Endodermal cell (in vitro differentiated cells): Measurements from ENCODE around the gene EVL. TPM values are rescaled to one million over a fixed set of nuclear protein-coding genes. Genes with fewer than 3 reads are reported as not detected.

Experiments used
- DNase-seq: peaks from one replicate; pipeline ENCODE4 v3.0.0-alpha.2; 2017
- H3K27ac ChIP-seq: 2 replicates; pipeline ENCODE4 v1.5.1; 2013; ENCODE audit warnings: mild to moderate bottlenecking, low read depth, low read length, moderate library complexity
- H3K27me3 ChIP-seq: 2 replicates; pipeline ENCODE4 v1.6.1; 2013; ENCODE audit warnings: mild to moderate bottlenecking, low read length, moderate library complexity; ENCODE audit not compliant: insufficient read depth, control insufficient read depth, poor library complexity, severe bottlenecking
- H3K36me3 ChIP-seq: 2 replicates; pipeline ENCODE4 v1.7.0; 2013; ENCODE audit warnings: mild to moderate bottlenecking, low read length, moderate library complexity; ENCODE audit not compliant: control insufficient read depth, insufficient read depth
- H3K4me1 ChIP-seq: one replicate; pipeline ENCODE4 v1.7.0; 2013; ENCODE audit warnings: low read length; ENCODE audit not compliant: control insufficient read depth, insufficient read depth
- H3K4me3 ChIP-seq: 2 replicates; pipeline ENCODE4 v1.5.1; 2013; ENCODE audit warnings: mild to moderate bottlenecking, low read length, moderate library complexity
- H3K9ac ChIP-seq: 2 replicates; pipeline ENCODE4 v1.6.1; 2013; ENCODE audit warnings: mild to moderate bottlenecking, low read length, moderate library complexity; ENCODE audit not compliant: poor library complexity, severe bottlenecking; ENCODE audit errors: extremely low read depth
- H3K9me3 ChIP-seq: 2 replicates; pipeline ENCODE4 v1.6.1; 2013; ENCODE audit warnings: mild to moderate bottlenecking, low read length, moderate library complexity; ENCODE audit not compliant: control insufficient read depth
- H3K27ac Mint-ChIP-seq: 2 replicates; pipeline ENCODE4 v1.8.0; 2020; ENCODE audit warnings: mixed read lengths
- H3K27me3 Mint-ChIP-seq: 2 replicates; pipeline ENCODE4 v1.8.0; 2021; ENCODE audit warnings: mild to moderate bottlenecking, mixed read lengths; ENCODE audit not compliant: insufficient read depth
- H3K36me3 Mint-ChIP-seq: 2 replicates; pipeline ENCODE4 v1.8.0; 2020; ENCODE audit warnings: low read depth, mixed read lengths
- H3K4me1 Mint-ChIP-seq: 2 replicates; pipeline ENCODE4 v1.8.0; 2020; ENCODE audit warnings: mixed read lengths
- H3K4me3 Mint-ChIP-seq: 2 replicates; pipeline ENCODE4 v1.8.0; 2020; ENCODE audit warnings: mild to moderate bottlenecking, moderate library complexity, mixed read lengths
- H3K9me3 Mint-ChIP-seq: 2 replicates; pipeline ENCODE4 v1.8.0; 2020; ENCODE audit warnings: mild to moderate bottlenecking, mixed read lengths
- WGBS, 2 experiments: methylation state at CpG; one replicate each; pipeline versions ENCODE4 v1.1.5 to v1.1.7; 2013; ENCODE audit warnings: missing lambda C conversion rate in 2 of 2, mixed read lengths in 1 of 2; ENCODE audit not compliant: insufficient coverage in 1 of 2, insufficient read length in 1 of 2; 5-methylcytosine and 5-hydroxymethylcytosine counted together
- total RNA-seq, 2 donors: library from RNA; stranded (reverse); fragmentation: NEBNext Ultra II Directional in 1 of 2; extraction: Animal tissue kit (Norgen Biotek cat#: 25700) in 1 of 2; gene quantifications; 2 replicates in 1 of 2; 3 replicates in 1 of 2; pipeline ENCODE4 v1.2.1, GENCODE V29; 2021
- TF ChIP-seq, protein P1 (sequence below): fragments of 200-600 bp; sonication (generic); conservative IDR thresholded peaks from 2 replicates; pipeline ENCODE4 v1.5.0; 2021; ENCODE audit warnings: antibody characterized with exemption, mild to moderate bottlenecking

The EVL gene
- total RNA-seq, 2 donors from 2014 or later: 61.1 to 71.3 TPM

- TF ChIP-seq, protein P1, sequence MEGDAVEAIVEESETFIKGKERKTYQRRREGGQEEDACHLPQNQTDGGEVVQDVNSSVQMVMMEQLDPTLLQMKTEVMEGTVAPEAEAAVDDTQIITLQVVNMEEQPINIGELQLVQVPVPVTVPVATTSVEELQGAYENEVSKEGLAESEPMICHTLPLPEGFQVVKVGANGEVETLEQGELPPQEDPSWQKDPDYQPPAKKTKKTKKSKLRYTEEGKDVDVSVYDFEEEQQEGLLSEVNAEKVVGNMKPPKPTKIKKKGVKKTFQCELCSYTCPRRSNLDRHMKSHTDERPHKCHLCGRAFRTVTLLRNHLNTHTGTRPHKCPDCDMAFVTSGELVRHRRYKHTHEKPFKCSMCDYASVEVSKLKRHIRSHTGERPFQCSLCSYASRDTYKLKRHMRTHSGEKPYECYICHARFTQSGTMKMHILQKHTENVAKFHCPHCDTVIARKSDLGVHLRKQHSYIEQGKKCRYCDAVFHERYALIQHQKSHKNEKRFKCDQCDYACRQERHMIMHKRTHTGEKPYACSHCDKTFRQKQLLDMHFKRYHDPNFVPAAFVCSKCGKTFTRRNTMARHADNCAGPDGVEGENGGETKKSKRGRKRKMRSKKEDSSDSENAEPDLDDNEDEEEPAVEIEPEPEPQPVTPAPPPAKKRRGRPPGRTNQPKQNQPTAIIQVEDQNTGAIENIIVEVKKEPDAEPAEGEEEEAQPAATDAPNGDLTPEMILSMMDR: no peak
- Mint-ChIP-seq H3K36me3 (peaks cover 16% of the 10 kb centered on the region), H3K9me3 (no peaks in the 10 kb centered on the region), H3K4me3 (no peak overlapping the region), H3K27ac (no peak overlapping the region), H3K4me1 (peaks cover 9% of the 10 kb centered on the region), H3K27me3 (no peaks in the 10 kb centered on the region)
- no peak for DNase-seq
- Histone ChIP-seq H3K4me3 (no peak overlapping the region), H3K4me1 (peaks cover 9% of the 10 kb centered on the region), H3K36me3 (peaks cover 15% of the 10 kb centered on the region), H3K9me3 (no peaks in the 10 kb centered on the region), H3K9ac (no peak overlapping the region), H3K27me3 (no peaks in the 10 kb centered on the region), H3K27ac (no peak overlapping the region)
- 84 to 89% methylated on average over 10 to 12 of the region's 12 CpGs for WGBS, 2 experiments
Observed at GRCh38 chr14:100127853-100128455, 62.7 kb downstream of the EVL start.

DNA sequence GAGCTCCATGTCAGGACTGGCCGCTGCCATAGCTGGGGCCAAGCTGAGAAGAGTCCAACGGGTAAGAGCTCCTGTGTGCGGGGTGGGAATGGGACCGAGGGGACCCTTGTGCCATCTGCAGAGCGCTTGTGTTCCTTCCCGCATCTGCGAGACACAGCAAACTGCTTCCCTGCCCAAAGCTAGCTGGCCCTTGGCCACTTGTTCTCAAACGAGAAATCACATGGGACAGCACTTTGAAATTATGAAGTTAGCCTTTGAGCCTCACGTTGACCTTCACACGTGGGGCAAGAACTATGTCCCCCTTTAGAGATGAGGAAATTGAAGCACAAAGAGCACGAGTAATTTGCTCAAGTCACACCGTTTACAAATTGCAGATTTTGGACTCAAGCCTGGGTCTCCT is 63.5 kb downstream of the EVL start:
- Mint-ChIP-seq H3K27me3 (no peaks in the 10 kb centered on the region), H3K4me1 (peaks cover 9% of the 10 kb centered on the region), H3K4me3 (no peak overlapping the region), H3K36me3 (peaks cover 21% of the 10 kb centered on the region), H3K9me3 (no peaks in the 10 kb centered on the region), H3K27ac (no peak overlapping the region)
- Histone ChIP-seq H3K27me3 (no peaks in the 10 kb centered on the region), H3K27ac (no peak overlapping the region), H3K4me1 (peaks cover 9% of the 10 kb centered on the region), H3K9ac (no peak overlapping the region), H3K4me3 (no peak overlapping the region), H3K36me3 (peaks cover 19% of the 10 kb centered on the region), H3K9me3 (no peaks in the 10 kb centered on the region)
- TF ChIP-seq, protein P1: no peak
- WGBS, 2 experiments: 95% methylated on average over 12 of the region's 12 CpGs
- no peak for DNase-seq

- no peak overlapping the region for H3K27ac Mint-ChIP-seq
- Histone ChIP-seq H3K36me3 (peaks cover 19% of the 10 kb centered on the region), H3K4me3 (no peak overlapping the region), H3K4me1 (peaks cover 9% of the 10 kb centered on the region), H3K27ac (no peak overlapping the region), H3K27me3 (no peaks in the 10 kb centered on the region), H3K9ac (no peak overlapping the region), H3K9me3 (no peaks in the 10 kb centered on the region)
- no peak for DNase-seq
- H3K9me3 Mint-ChIP-seq: no peaks in the 10 kb centered on the region
- H3K4me3 Mint-ChIP-seq: no peak overlapping the region
- 87 to 94% methylated on average over 2 to 7 of the region's 7 CpGs for WGBS, 2 experiments
- H3K4me1 Mint-ChIP-seq: peaks cover 9% of the 10 kb centered on the region
- peaks cover 21% of the 10 kb centered on the region for H3K36me3 Mint-ChIP-seq
- TF ChIP-seq, protein P1: no peak
- no peaks in the 10 kb centered on the region for H3K27me3 Mint-ChIP-seq
Observed at GRCh38 chr14:100129161-100129589, 64.0 kb downstream of the EVL start.
